Liver (tissue), 9 donors: ENCODE measurements around the gene DCAF8L2. TPM values are rescaled to one million over a fixed set of nuclear protein-coding genes. Genes with fewer than 3 reads are reported as not detected.

Source experiments
- DNase-seq: peaks from one replicate; pipeline ENCODE4 v3.0.0-alpha.2; 2017; ENCODE audit warnings: low spot score
- H3K27ac ChIP-seq, 2 donors: one replicate each; pipeline ENCODE4 v1.7.0; 2013; ENCODE audit warnings: inconsistent platforms in 2 of 2, low read length in 2 of 2, control low read depth in 1 of 2, low read depth in 1 of 2, mild to moderate bottlenecking in 1 of 2
- H3K27me3 ChIP-seq, 4 donors: one replicate each; pipeline versions ENCODE4 v1.6.1 to v1.7.0; 2013; ENCODE audit warnings: low read length in 3 of 4, inconsistent platforms in 1 of 4, mild to moderate bottlenecking in 1 of 4, moderate library complexity in 1 of 4; ENCODE audit not compliant: control insufficient read depth in 4 of 4, insufficient read depth in 4 of 4
- H3K36me3 ChIP-seq, 4 donors: one replicate each; pipeline versions ENCODE4 v1.6.1 to v1.7.0; 2013; ENCODE audit warnings: low read length in 3 of 4, mild to moderate bottlenecking in 3 of 4, low read depth in 1 of 4, moderate library complexity in 1 of 4; ENCODE audit not compliant: control insufficient read depth in 4 of 4, insufficient read depth in 3 of 4
- H3K4me1 ChIP-seq, 4 donors: one replicate each; pipeline versions ENCODE4 v1.6.1 to v1.7.0; 2013; ENCODE audit warnings: low read length in 3 of 4, mild to moderate bottlenecking in 3 of 4, moderate library complexity in 1 of 4; ENCODE audit not compliant: control insufficient read depth in 4 of 4, insufficient read depth in 4 of 4
- H3K4me3 ChIP-seq, 3 donors: one replicate each; pipeline versions ENCODE4 v1.6.1 to v1.7.0; 2013; ENCODE audit warnings: low read length in 3 of 3, control low read depth in 1 of 3, low read depth in 1 of 3, mild to moderate bottlenecking in 1 of 3
- H3K9ac ChIP-seq, 2 donors: one replicate each; pipeline ENCODE4 v1.7.0; 2013; ENCODE audit warnings: low read length in 2 of 2, mild to moderate bottlenecking in 2 of 2, moderate library complexity in 2 of 2, control low read depth in 1 of 2, low read depth in 1 of 2
- H3K9me3 ChIP-seq, 4 donors: one replicate each; pipeline versions ENCODE4 v1.6.1 to v1.7.0; 2013; ENCODE audit warnings: low read length in 3 of 4; ENCODE audit not compliant: control insufficient read depth in 4 of 4
- EGR1 ChIP-seq, 2 donors: IDR thresholded peaks; 2 replicates each; pipeline ENCODE4 v1.6.1; 2016 to 2018; ENCODE audit warnings: antibody characterized with exemption in 2 of 2, low read depth in 2 of 2
- FOXA1 ChIP-seq: IDR thresholded peaks from 2 replicates; pipeline ENCODE4 v1.6.1; 2016; ENCODE audit warnings: antibody characterized with exemption
- FOXA2 ChIP-seq: IDR thresholded peaks from 2 replicates; pipeline ENCODE4 v1.6.1; 2016; ENCODE audit warnings: antibody characterized with exemption
- GABPA ChIP-seq, 2 donors: IDR thresholded peaks in 1 of 2; conservative IDR thresholded peaks in 1 of 2; 2 replicates each; pipeline ENCODE4 v1.6.1; 2016; ENCODE audit warnings: antibody characterized with exemption in 2 of 2, mild to moderate bottlenecking in 1 of 2, moderate library complexity in 1 of 2
- HNF4A ChIP-seq, 2 donors: conservative IDR thresholded peaks; 2 replicates each; pipeline ENCODE4 v1.6.1; 2016; ENCODE audit warnings: antibody characterized with exemption in 2 of 2, mild to moderate bottlenecking in 2 of 2
- JUND ChIP-seq, 2 donors: IDR thresholded peaks; 2 replicates each; pipeline ENCODE4 v1.6.1; 2016; ENCODE audit warnings: antibody characterized with exemption in 2 of 2
- NR2F2 ChIP-seq: IDR thresholded peaks from 2 replicates; pipeline ENCODE4 v1.6.1; 2016; ENCODE audit warnings: antibody characterized with exemption
- REST ChIP-seq: IDR thresholded peaks from 2 replicates; pipeline ENCODE4 v1.6.1; 2016; ENCODE audit warnings: antibody characterized with exemption, mild to moderate bottlenecking
- RXRA ChIP-seq, 2 donors: IDR thresholded peaks; 2 replicates each; pipeline ENCODE4 v1.6.1; 2017 to 2018; ENCODE audit warnings: antibody characterized with exemption in 2 of 2, mild to moderate bottlenecking in 1 of 2
- SP1 ChIP-seq: IDR thresholded peaks from 2 replicates; pipeline ENCODE4 v1.6.1; 2018; ENCODE audit warnings: antibody characterized with exemption, mild to moderate bottlenecking
- TAF1 ChIP-seq: conservative IDR thresholded peaks from 2 replicates; pipeline ENCODE4 v1.6.1; 2016; ENCODE audit warnings: antibody characterized with exemption, mild to moderate bottlenecking
- YY1 ChIP-seq: IDR thresholded peaks from 2 replicates; pipeline ENCODE4 v1.6.1; 2016; ENCODE audit warnings: antibody characterized with exemption, mild to moderate bottlenecking
- WGBS: extraction: QIAGEN DNeasy Blood & Tissue Kit; methylation state at CpG from one replicate; pipeline ENCODE4 v1.1.7; 2013; 5-methylcytosine and 5-hydroxymethylcytosine counted together
- polyA plus RNA-seq, 2 donors: library from polyadenylated mRNA; stranded (reverse) in 1 of 2; unstranded in 1 of 2; fragments of 200-250 nt in 1 of 2; fragments of >200 nt in 1 of 2; fragmentation: Nextera tagmentation in 1 of 2; extraction: Ambion mirVana in 1 of 2; gene quantifications; one replicate each; pipeline versions ENCODE4 v1.2.1 to v1.2.3, GENCODE V29; 2013 to 2015
- total RNA-seq, 2 donors: library from RNA; depleted of rRNA; stranded (reverse); fragments of >200 nt; gene quantifications; one replicate each; pipeline ENCODE4 v1.2.3, GENCODE V29; 2014
- TF ChIP-seq, protein P1 (sequence below): IDR thresholded peaks from 2 replicates; pipeline ENCODE4 v1.6.1; 2016; ENCODE audit warnings: antibody characterized with exemption
- TF ChIP-seq, protein P2 (sequence below): IDR thresholded peaks from 2 replicates; pipeline ENCODE4 v1.6.1; 2016; ENCODE audit warnings: antibody characterized with exemption
- TF ChIP-seq, protein P3 (sequence below): fragments of 150-350 bp; IDR thresholded peaks from 2 replicates; pipeline ENCODE4 v1.5.1; 2017; ENCODE audit warnings: improper control_type of control experiment, low read depth, low read length; ENCODE audit not compliant: missing input control
- donor health status: healthy.
- donor health status: healthy.
- donor health status: healthy.
- donor health status: healthy.
- donor health status: healthy.

The DCAF8L2 gene
- total and polyA plus RNA-seq, 4 donors = not detected

DNA sequence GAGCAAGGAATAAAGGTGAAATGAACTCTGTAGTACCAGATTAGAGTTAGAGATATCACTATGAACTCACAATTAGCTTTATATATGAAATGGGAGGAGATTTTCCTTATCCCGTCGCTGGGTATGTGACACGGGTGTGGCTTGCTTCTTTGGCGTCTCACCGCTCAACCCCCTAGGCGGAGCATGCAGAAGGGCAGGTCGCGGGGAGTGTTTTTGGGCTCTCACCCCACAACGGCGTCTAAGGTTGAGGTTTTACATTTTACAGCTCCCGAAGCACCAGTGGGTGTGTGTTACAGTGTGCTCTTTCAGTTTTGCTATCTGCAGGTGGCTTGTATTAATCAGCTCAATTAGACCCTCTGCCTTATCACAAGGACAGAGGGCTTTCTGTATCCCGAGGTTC, 175.6 kb downstream of the DCAF8L2 start:
- peaks cover 0 to 2% (median 0%) of the 10 kb centered on the region in 4 donors for H3K27me3 ChIP-seq
- no peaks in the 10 kb centered on the region for H3K9me3 ChIP-seq
- DNase-seq = no peak
- no peak overlapping the region for H3K27ac ChIP-seq
- no peak for TF ChIP-seq FOXA1
- TF ChIP-seq, protein P1, sequence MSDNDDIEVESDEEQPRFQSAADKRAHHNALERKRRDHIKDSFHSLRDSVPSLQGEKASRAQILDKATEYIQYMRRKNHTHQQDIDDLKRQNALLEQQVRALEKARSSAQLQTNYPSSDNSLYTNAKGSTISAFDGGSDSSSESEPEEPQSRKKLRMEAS = no peak
- TF ChIP-seq SP1 = no peak
- no peak for TF ChIP-seq RXRA (IDR thresholded peaks at IDR 0.05)
- TF ChIP-seq FOXA2 = no peak
- TF ChIP-seq GABPA (IDR thresholded peaks at IDR 0.05 in 1 of 2, conservative IDR thresholded peaks at IDR 0.05 in 1 of 2) = no peak
- TF ChIP-seq TAF1 = no peak
- TF ChIP-seq JUND (IDR thresholded peaks at IDR 0.05) = no peak
- TF ChIP-seq NR2F2 = no peak
- no peak for TF ChIP-seq YY1
- no peak for TF ChIP-seq EGR1 (IDR thresholded peaks at IDR 0.05; ENCODE audit: low read depth in 2 of 2)
- WGBS = 74% methylated on average over 12 of the region's 12 CpGs
- H3K4me1 ChIP-seq = no peaks in the 10 kb centered on the region
- H3K4me3 ChIP-seq = no peak overlapping the region
- no peak overlapping the region for H3K9ac ChIP-seq
- H3K36me3 ChIP-seq = no peaks in the 10 kb centered on the region

DNA sequence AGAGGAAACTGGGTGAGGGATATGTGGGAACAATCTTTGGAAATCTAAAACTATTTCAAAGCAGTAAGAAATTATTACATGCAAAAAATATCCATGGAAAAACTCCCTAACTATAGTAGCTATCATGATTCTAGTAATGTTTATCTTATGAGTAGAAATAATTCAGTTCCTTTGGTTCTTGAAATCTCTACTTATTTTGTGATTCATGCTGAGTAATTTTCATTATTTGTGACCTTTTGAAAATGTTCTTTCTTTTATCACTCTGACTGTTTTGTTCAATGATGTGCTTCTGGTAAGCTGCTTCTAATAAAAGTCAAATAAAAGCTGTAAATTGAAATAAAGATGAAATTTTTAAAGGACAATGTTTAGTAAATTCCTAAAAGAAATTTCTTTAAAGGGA, 177.2 kb downstream of the DCAF8L2 start:
- TF ChIP-seq, protein P2, sequence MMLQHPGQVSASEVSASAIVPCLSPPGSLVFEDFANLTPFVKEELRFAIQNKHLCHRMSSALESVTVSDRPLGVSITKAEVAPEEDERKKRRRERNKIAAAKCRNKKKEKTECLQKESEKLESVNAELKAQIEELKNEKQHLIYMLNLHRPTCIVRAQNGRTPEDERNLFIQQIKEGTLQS = no peak
- no peak for TF ChIP-seq JUND (IDR thresholded peaks at IDR 0.05)
- no peak for TF ChIP-seq NR2F2
- no peak for TF ChIP-seq REST
- no peak for TF ChIP-seq FOXA1
- TF ChIP-seq, protein P1 = no peak
- TF ChIP-seq, protein P3, sequence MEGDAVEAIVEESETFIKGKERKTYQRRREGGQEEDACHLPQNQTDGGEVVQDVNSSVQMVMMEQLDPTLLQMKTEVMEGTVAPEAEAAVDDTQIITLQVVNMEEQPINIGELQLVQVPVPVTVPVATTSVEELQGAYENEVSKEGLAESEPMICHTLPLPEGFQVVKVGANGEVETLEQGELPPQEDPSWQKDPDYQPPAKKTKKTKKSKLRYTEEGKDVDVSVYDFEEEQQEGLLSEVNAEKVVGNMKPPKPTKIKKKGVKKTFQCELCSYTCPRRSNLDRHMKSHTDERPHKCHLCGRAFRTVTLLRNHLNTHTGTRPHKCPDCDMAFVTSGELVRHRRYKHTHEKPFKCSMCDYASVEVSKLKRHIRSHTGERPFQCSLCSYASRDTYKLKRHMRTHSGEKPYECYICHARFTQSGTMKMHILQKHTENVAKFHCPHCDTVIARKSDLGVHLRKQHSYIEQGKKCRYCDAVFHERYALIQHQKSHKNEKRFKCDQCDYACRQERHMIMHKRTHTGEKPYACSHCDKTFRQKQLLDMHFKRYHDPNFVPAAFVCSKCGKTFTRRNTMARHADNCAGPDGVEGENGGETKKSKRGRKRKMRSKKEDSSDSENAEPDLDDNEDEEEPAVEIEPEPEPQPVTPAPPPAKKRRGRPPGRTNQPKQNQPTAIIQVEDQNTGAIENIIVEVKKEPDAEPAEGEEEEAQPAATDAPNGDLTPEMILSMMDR = no peak
- no peak for TF ChIP-seq HNF4A (conservative IDR thresholded peaks at IDR 0.05)
- no peak overlapping the region for H3K9ac ChIP-seq
- DNase-seq = no peak
- peaks cover 0 to 2% (median 0%) of the 10 kb centered on the region in 4 donors for H3K27me3 ChIP-seq
- H3K4me3 ChIP-seq = no peak overlapping the region
- H3K4me1 ChIP-seq = no peaks in the 10 kb centered on the region
- H3K9me3 ChIP-seq = no peaks in the 10 kb centered on the region
- H3K27ac ChIP-seq = no peak overlapping the region
- H3K36me3 ChIP-seq = no peaks in the 10 kb centered on the region
